Heart right ventricle (tissue), 16 donors: ENCODE measurements around the gene NRXN3. TPM values are rescaled to one million over a fixed set of nuclear protein-coding genes. Genes with fewer than 3 reads are reported as not detected.

Experiments used
- ATAC-seq, 8 donors: fragments of 200-7000 bp; cut with Tn5 transposase; one replicate each; pipeline ENCODE4 v1.9.1; 2020; ENCODE audit warnings: mild to moderate bottlenecking in 8 of 8, moderate library complexity in 8 of 8, moderate number of reproducible peaks in 1 of 8
- DNase-seq, 2 donors: peaks; one replicate each; pipeline ENCODE4 v3.0.0-alpha.2; 2020
- H3K27ac ChIP-seq, 10 donors: fragments of 200-600 bp; sonication (generic) in 2 of 10; one replicate each; pipeline versions ENCODE4 v1.5.0 to v1.8.0; 2020 to 2022; ENCODE audit warnings: mild to moderate bottlenecking in 3 of 10
- H3K27me3 ChIP-seq, 7 donors: fragments of 200-600 bp; one replicate each; pipeline ENCODE4 v1.8.0; 2021 to 2022; ENCODE audit warnings: mild to moderate bottlenecking in 2 of 7
- H3K36me3 ChIP-seq, 9 donors: fragments of 200-600 bp; sonication (generic) in 1 of 9; one replicate each; pipeline versions ENCODE4 v1.5.0 to v1.8.0; 2020 to 2022; ENCODE audit warnings: mild to moderate bottlenecking in 2 of 9
- H3K4me1 ChIP-seq, 9 donors: fragments of 200-600 bp; sonication (generic) in 1 of 9; one replicate each; pipeline versions ENCODE4 v1.5.0 to v1.8.0; 2020 to 2022; ENCODE audit warnings: mild to moderate bottlenecking in 4 of 9
- H3K4me3 ChIP-seq, 10 donors: fragments of 200-600 bp; sonication (generic) in 2 of 10; one replicate each; pipeline versions ENCODE4 v1.5.0 to v1.8.0; 2020 to 2022; ENCODE audit warnings: mild to moderate bottlenecking in 7 of 10, moderate library complexity in 2 of 10
- H3K9me3 ChIP-seq, 11 donors: fragments of 200-600 bp in 10 of 11; sonication (generic) in 2 of 11; one replicate each; pipeline versions ENCODE4 v1.5.0 to v1.8.0; 2013 to 2022; ENCODE audit warnings: mild to moderate bottlenecking in 2 of 11, control low read depth in 1 of 11, moderate library complexity in 1 of 11
- WGBS, 2 donors: extraction: QIAGEN DNeasy Blood & Tissue Kit; methylation state at CpG; one replicate each; pipeline ENCODE4 v1.1.7; 2013; ENCODE audit warnings: inconsistent platforms in 1 of 2; 5-methylcytosine and 5-hydroxymethylcytosine counted together
- intact Hi-C, 10 donors: fragments of 100-400 bp; cut with DNase I; formaldehyde crosslinking; loops; one replicate each; pipeline versions ENCODE4 v1.11.1 to v1.14.2; 2022
- polyA plus RNA-seq, 2 donors: library from polyadenylated mRNA; stranded (reverse); fragments of 200-250 nt; gene quantifications; one replicate each; pipeline ENCODE4 v1.2.3, GENCODE V29; 2013
- total RNA-seq, 10 donors: library from RNA; stranded (reverse); fragmentation: NEBNext Ultra II Directional in 3 of 10; extraction: Animal tissue kit (Norgen Biotek cat#: 25700) in 3 of 10; gene quantifications; one replicate each; pipeline versions ENCODE4 v1.2.1 to v1.2.4, GENCODE V29; 2021 to 2023
- TF ChIP-seq, protein P1 (sequence below), 9 donors: fragments of 200-600 bp; sonication (generic) in 2 of 9; IDR thresholded peaks; one replicate each; pipeline versions ENCODE4 v1.5.0 to v1.8.0; 2021 to 2022; ENCODE audit warnings: antibody characterized with exemption in 9 of 9, mild to moderate bottlenecking in 5 of 9, moderate library complexity in 1 of 9
- donor health status: Arrhythmogenic right ventricular cardiomyopathy.
- donor health status: ischemic (EF 13 %, LVEDD 7.1; RV severe dilation, severe dysfunction).
- donor health status: healthy with polysubstance abuse.
- donor health status: DM: no; HTN: yes; CAD: no.
- donor health status: DM: no; HTN: no; CAD: no.
- donor health status: ischemic (EF 25% LVEDD 6.9; RV normal size, moderate dysfunction).
- donor health status: ischemic (EF 25% LVEDD 5.7; RV mildly dilated, moderate dysfunction).
- donor health status: healthy.
- donor health status: DM: yes; HTN: yes; CAD: no.
- donor health status: Ischemic cardiomyopathy.
- donor health status: ischemic (EF 35%, LVEDD 5.7; RV mildly dilated, moderate dysfunction).
- donor health status: nonischemic (EF 11% LVEDD 7.7; RV severe dilation, severe dysfunction).
- donor health status: DM: yes; HTN: yes; CAD: no.
- donor health status: PGD.
- donor health status: ischemic (EF 29% LVEDD 5.4; RV normal size, mild dysfunction).
- donor health status: nonischemic (EF 23%, LVEDD 6.1; RV moderate dilation, normal function).

NRXN3 gene
- total and polyA plus RNA-seq, 12 donors = 0.23 to 1.8 (median 0.87) TPM

DNA sequence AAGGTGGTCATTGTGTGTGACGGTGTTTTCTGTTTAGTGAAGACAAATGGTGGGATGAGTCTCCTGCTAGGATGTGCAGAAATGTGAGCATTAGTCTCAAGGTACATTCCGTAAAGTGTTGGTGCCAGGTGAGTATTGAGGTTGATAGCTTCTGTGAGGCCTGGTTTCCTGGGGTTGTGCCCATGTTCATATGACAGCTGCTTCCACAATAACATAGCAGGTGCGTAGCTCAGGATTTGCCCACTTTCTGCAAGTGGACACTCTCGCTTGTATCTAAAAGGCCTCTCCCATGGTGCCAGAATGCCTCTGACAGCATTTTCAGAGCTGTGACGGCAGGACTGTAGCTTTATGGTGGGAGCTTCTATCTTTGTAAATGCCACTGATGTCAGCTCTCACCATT lies 1209.1 kb downstream of the NRXN3 start:
- 82 to 88% methylated on average over 5 of the region's 5 CpGs for WGBS, 2 donors
- no peak for DNase-seq
- intact Hi-C loops = no loop called here
- H3K4me1 ChIP-seq = no peaks in the 10 kb centered on the region
- no peak overlapping the region for H3K4me3 ChIP-seq
- no peaks in the 10 kb centered on the region for H3K27me3 ChIP-seq
- TF ChIP-seq, protein P1, sequence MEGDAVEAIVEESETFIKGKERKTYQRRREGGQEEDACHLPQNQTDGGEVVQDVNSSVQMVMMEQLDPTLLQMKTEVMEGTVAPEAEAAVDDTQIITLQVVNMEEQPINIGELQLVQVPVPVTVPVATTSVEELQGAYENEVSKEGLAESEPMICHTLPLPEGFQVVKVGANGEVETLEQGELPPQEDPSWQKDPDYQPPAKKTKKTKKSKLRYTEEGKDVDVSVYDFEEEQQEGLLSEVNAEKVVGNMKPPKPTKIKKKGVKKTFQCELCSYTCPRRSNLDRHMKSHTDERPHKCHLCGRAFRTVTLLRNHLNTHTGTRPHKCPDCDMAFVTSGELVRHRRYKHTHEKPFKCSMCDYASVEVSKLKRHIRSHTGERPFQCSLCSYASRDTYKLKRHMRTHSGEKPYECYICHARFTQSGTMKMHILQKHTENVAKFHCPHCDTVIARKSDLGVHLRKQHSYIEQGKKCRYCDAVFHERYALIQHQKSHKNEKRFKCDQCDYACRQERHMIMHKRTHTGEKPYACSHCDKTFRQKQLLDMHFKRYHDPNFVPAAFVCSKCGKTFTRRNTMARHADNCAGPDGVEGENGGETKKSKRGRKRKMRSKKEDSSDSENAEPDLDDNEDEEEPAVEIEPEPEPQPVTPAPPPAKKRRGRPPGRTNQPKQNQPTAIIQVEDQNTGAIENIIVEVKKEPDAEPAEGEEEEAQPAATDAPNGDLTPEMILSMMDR (IDR thresholded peaks at IDR 0.05) = no peak
- no peaks in the 10 kb centered on the region for H3K9me3 ChIP-seq
- ATAC-seq = no peak
- H3K27ac ChIP-seq = no peak overlapping the region
- no peaks in the 10 kb centered on the region for H3K36me3 ChIP-seq

- Histone ChIP-seq H3K27me3 (no peaks in the 10 kb centered on the region), H3K36me3 (no peaks in the 10 kb centered on the region), H3K4me1 (no peaks in the 10 kb centered on the region), H3K27ac (no peak overlapping the region), H3K4me3 (no peak overlapping the region), H3K9me3 (no peaks in the 10 kb centered on the region)
- no peak for ATAC-seq
- DNase-seq = no peak
- TF ChIP-seq, protein P1 (IDR thresholded peaks at IDR 0.05) = no peak
- intact Hi-C loops = no loop called here
Observed at GRCh38 chr14:79383031-79383430, 1212.9 kb downstream of the NRXN3 start.

DNA sequence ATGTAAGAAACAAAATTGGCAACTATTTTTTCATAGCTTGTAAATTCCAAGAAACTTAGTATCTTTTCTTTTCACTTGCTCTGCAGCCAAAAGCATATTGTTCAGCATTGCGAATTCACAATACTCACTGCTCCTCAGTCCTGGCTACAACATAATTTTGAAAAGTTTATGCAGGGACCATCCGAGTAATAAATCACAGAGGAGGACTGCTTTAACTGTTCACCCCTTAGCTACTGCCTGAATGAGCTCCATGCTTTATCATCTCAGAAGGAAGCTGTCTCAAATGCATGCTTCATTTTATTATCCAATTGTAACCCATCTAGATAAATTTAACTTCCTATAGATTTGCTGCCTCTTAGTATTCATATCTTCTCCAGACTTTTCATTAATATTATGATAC lies 1213.3 kb downstream of the NRXN3 start:
- intact Hi-C loops = no loop called here
- DNase-seq (no peak), ATAC-seq (no peak)
- 59 to 64% methylated on average over 2 of the region's 2 CpGs for WGBS, 2 donors
- Histone ChIP-seq H3K9me3 (no peaks in the 10 kb centered on the region), H3K27ac (no peak overlapping the region), H3K4me3 (no peak overlapping the region), H3K36me3 (no peaks in the 10 kb centered on the region), H3K4me1 (no peaks in the 10 kb centered on the region), H3K27me3 (no peaks in the 10 kb centered on the region)
- TF ChIP-seq, protein P1 (IDR thresholded peaks at IDR 0.05) = no peak

- DNase-seq (no peak), ATAC-seq (no peak)
- no peak overlapping the region for H3K27ac ChIP-seq
- TF ChIP-seq, protein P1 (IDR thresholded peaks at IDR 0.05) = no peak
- no peak overlapping the region for H3K4me3 ChIP-seq
- H3K4me1 ChIP-seq = no peaks in the 10 kb centered on the region
- no peaks in the 10 kb centered on the region for H3K36me3 ChIP-seq
- H3K27me3 ChIP-seq = no peaks in the 10 kb centered on the region
- intact Hi-C loops = no loop called here
- no peaks in the 10 kb centered on the region for H3K9me3 ChIP-seq
Observed at GRCh38 chr14:79395061-79395460, 1224.9 kb downstream of the NRXN3 start.
